Bladder microvascular endothelial cell (primary cell): Measurements from ENCODE around the gene ST8SIA2. TPM values are rescaled to one million over a fixed set of nuclear protein-coding genes. Genes with fewer than 3 reads are reported as not detected.

Experiments
- total RNA-seq: library from RNA; depleted of rRNA; stranded (reverse); fragments of >200 nt; gene quantifications from 2 replicates; pipeline ENCODE4 v1.2.3, GENCODE V29; 2014

ST8SIA2 gene, protein sequence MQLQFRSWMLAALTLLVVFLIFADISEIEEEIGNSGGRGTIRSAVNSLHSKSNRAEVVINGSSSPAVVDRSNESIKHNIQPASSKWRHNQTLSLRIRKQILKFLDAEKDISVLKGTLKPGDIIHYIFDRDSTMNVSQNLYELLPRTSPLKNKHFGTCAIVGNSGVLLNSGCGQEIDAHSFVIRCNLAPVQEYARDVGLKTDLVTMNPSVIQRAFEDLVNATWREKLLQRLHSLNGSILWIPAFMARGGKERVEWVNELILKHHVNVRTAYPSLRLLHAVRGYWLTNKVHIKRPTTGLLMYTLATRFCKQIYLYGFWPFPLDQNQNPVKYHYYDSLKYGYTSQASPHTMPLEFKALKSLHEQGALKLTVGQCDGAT
- 0.16 and 0.31 TPM in 2 replicates for total RNA-seq

DNA sequence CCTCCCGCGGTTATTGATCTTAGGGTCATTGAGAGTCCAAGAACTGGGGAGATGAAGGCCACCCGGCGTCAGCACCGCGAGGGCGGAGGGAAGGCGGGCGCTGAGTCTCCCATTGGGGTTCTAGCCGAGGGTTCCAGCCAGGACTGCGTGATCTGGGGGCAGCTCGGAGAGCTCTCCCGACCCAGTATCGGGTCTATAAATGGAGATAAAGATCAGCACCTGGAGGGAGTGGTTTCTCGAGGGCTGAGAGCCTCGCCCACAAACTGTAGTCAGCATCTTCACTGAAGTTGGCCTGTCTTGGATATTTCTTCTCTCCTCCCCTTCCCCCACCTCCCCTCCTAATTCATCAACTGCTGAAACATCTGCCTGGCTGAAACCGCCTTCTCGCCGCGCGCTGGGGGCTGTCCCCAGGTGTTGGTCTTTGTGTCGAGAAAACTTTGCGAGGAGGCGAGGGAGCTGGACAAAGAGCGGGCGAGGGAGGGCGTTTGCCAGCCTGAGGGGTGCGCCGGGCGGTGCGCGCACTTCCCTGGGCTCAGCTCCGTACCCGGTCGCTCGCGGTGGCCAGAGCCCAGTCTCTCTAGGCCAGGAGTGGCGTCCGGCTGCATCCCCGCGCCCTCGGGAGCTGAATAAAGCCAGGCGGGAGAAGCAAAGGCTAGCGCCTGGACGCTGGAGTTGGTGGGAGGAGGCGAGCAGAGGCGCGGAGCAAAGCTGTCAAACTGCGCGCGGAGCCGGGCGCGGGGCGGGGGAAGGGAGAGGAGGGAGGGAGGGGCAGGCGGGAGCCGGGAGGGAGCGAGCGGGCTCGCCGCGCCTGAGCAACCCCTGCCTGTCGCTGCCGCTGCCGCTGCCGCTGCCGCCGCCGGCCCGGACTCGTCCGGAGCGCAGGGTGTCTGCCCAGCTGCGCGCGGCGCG, at the start of gene ST8SIA2:
TSS of gene ST8SIA2 (plus strand) at position 811 of the 909 bp plus-strand sequence. CDS start 184 bp downstream, outside the sequence.

